HG03064 (cell line): ENCODE data around the gene PDE4DIP.
"Not testable (repeated sequence)": the region's sequence is repeated elsewhere in the genome, so short reads cannot be mapped to it uniquely, and the experiment has no call there.

Source experiments
- ATAC-seq: cut with Tn5 transposase; IDR thresholded peaks from one replicate; pipeline ENCODE4 v1.9.1; 2021; ENCODE audit warnings: low read depth; ENCODE audit not compliant: unreplicated experiment

The PDE4DIP gene

DNA sequence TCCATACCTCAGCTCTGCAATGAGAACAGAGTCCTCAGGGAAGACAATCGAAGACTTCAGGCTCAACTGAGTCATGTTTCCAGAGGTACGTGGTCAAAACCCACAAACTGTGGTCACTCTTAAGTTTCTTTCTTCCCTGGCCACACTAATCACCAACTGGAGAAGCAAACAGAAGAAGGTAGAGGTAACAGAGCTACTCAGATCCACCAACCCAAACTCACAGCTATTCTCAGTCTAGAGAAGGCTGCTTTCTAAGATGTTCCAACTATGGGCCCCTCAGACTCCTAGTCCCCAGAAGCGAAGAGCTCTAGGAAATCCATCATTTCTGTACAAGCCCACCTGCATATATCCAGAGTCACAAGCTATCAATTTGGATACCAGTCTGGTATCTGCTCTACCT, 174.3 kb downstream of the PDE4DIP start:
- not testable (repeated sequence) for ATAC-seq

GRCh38 chr1:149024327-149024726, 180.1 kb downstream of the PDE4DIP start:
- ATAC-seq: not testable (repeated sequence)

- not testable (repeated sequence) for ATAC-seq
These were observed 189.7 kb downstream of the PDE4DIP start for GRCh38 chr1:149033916-149034315.

GRCh38 chr1:149043056-149043455, 198.8 kb downstream of the PDE4DIP start:
- ATAC-seq: not testable (repeated sequence)

GRCh38 chr1:149064611-149065010, 220.4 kb downstream of the PDE4DIP start:
- ATAC-seq: not testable (repeated sequence)

DNA sequence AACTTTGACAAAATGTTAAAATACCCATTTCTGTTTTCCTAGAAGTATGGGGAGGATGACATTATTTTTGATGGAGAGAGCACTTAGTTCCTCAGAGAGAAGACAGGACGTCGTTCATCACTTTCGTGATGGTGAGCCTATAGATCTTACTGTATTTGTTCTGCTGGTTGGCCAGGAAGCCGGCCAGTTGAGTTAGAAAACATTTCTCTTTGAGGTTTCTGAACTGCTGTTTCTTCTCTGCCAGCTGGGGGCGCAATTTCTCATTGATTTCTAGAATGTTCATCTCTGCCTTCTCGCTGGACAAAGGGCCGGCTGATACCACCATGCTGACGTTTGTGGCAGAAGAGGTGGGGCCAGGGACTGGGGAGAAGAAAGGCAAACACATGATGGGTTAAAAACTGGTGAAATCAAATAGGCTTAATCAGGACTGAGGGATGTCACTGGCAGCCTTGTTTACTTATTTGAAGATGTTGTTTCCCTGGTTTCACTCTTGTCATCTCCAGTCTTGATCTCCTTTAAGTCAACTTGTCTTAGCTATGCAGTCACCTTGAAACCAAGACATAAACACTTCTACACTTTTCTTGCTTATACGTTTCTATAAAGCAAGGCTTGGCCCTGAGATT, 231.4 kb downstream of the PDE4DIP start:
- not testable (repeated sequence) for ATAC-seq
